Muscle of back (tissue), 11 donors: ENCODE results near the gene TIMM50. TPM values are rescaled to one million over a fixed set of nuclear protein-coding genes. Genes with fewer than 3 reads are reported as not detected.

Experiments used
- DNase-seq, 3 donors: peaks; one replicate each; pipeline versions ENCODE4 v3.0.0 to v3.0.0-alpha.2; 2013
- polyA plus RNA-seq, 10 donors: library from polyadenylated mRNA; unstranded; fragments of 120-200 nt; gene quantifications; one replicate each; pipeline ENCODE4 v1.2.1, GENCODE V29; 2013; ENCODE audit not compliant: insufficient read length in 10 of 10

TIMM50 gene
- polyA plus RNA-seq, 10 donors, result 43.8 to 53.9 (median 46.7) TPM

DNA sequence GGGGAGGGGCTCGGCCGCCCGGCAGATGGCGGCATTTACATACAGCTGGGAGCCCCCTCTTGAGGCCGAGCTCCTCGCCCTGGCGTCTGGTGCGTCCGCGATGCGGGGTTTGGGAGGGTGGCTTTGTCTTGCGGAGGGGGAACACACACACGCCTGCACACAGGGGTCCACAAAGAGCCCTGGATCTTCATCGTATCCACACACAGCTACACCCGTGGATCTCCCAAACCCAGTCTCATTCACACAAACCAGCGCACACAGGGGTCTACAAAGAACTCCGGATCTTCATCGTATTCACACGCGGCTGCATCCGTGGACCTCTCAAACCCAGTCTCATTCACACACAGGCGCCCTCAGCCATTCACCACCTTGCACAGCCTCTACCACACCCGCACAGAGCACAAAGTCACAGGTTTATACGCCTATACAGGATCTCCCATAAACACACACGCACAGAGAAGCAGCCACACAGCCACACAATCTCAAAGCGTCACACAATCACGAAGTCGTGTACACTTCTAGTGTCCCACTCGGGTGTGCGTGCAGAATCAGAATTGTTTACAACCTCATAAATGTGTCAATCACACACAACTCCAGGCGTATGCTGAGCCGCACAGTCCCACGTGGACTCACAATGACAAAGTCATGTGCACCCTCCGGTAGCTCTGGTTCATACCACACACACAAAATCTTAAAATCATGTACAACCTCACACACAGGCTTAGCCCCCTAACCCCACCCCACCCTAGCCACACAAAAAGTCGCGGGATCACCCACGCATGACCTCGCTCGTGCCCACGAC is 17.6 kb downstream of the TIMM50 start:
- peak in 2 of 3 donors; percentile 45 to 71 for DNase-seq

DNA sequence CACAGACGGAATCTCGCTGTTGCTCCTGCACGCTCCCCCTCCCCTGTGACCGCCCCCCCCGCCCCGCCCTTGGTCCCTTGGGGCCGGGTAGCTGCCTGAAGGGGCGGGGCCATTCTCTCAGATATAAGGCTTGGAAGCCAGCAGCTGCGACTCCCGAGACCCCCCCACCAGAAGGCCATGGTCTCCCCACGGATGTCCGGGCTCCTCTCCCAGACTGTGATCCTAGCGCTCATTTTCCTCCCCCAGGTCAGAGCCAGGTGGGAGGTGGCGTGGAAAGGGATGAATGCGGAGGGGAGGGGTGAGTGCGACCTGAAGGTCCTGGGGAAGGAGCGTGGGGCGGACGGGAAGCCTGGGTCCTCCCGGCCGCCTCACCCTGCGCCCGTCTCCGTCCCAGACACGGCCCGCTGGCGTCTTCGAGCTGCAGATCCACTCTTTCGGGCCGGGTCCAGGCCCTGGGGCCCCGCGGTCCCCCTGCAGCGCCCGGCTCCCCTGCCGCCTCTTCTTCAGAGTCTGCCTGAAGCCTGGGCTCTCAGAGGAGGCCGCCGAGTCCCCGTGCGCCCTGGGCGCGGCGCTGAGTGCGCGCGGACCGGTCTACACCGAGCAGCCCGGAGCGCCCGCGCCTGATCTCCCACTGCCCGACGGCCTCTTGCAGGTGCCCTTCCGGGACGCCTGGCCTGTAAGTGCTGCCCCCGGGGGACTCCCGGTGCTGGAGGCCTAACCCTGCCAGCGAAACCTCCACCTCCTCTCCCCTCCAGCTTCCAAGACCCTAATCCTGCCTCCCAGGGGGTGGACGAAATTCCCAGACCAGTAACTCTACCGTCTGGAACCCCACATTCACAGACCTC is 18.4 kb downstream of the TIMM50 start, which contains the start of gene DLL3:
DLL3 (plus strand) TSS at position 150 of the 845 bp plus-strand sequence; CDS start at position 178, 28 bp downstream.
- peak in 1 of 3 donors; percentile 27 for DNase-seq

DNA sequence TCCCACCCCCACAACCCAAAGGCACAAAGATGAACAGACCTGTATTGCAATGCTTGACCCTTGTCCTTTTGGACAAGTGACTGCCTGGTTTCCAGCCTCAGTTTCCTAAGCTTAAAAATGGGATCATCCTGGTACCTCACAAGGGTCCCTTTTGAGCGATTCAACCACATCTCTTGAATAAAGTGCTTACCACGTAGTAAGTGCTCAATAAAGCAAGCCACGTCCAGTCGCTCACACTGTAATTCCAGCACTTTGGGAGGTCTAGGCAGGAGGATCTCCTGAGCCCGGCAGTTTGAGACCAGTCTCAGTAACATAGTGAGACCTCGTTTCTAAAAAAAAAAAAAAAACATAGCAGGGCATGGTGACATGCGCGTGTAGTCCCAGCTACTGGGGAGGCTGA is 19.3 kb downstream of the TIMM50 start:
- no peak for DNase-seq

DNA sequence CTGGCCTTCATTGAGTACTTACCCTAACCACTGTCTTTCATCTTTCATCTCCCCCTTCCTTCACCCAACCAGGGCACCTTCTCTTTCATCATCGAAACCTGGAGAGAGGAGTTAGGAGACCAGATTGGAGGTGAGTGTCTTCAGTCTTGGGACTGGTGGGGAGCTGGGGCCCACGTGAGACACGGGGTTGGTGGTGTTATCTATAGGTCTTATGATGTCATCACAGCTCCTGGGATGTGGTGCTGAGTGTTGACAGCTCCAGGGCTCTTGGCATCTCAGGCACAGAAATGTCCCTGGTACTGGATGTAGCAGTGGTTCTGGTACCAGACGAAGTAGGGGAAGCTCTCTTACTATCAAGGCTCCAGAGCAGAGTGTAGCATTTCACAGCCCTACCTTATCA is 19.9 kb downstream of the TIMM50 start:
- no peak for DNase-seq

DNA sequence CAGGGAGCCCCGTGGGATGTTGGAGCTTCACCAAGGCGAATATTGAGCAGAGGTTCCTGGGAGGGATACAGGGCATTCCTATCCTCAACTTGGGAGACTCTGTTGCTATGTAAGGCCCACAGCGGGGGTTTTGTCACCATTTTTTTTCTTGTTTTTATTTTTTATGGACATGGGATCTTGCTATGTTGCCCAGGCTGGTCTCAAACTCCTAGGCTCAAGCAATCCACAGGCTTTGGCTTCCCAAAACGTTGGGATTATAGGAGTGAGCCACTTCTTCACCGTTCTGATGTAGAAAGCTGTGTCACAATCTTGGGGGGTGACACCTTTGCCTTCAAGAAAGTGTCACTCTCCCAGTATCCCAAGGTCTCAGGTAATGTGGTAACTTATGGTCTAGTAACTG is 20.7 kb downstream of the TIMM50 start:
- no peak for DNase-seq

DNA sequence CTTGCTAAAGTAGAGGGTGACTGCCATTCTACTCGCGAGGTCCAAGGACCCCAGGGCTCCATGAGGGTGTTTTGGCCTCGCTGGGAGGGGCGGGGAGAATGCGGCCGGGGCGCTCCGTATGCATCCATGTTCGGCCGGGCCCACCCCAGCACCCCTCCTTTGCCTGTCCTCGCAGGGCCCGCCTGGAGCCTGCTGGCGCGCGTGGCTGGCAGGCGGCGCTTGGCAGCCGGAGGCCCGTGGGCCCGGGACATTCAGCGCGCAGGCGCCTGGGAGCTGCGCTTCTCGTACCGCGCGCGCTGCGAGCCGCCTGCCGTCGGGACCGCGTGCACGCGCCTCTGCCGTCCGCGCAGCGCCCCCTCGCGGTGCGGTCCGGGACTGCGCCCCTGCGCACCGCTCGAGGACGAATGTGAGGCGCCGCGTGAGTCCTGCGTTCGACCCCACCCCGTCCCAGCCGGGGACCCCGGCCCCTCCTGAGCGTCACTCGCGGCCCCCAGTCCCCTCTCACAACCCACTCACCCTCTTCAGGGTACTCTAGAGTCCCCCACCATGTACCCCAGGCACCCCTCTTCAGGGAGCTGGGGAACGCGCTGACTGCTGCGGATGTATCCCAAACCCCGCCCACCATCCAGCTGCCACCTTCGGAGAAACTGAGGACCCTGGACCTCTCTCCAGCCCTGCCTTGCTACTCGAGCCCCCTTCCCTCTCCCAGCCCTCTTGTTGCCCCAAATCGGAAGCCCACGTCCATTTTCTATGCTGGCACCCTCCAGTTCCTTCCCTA is 22.2 kb downstream of the TIMM50 start:
- peak; percentile 48 to 86 (median 79) for DNase-seq

DNA sequence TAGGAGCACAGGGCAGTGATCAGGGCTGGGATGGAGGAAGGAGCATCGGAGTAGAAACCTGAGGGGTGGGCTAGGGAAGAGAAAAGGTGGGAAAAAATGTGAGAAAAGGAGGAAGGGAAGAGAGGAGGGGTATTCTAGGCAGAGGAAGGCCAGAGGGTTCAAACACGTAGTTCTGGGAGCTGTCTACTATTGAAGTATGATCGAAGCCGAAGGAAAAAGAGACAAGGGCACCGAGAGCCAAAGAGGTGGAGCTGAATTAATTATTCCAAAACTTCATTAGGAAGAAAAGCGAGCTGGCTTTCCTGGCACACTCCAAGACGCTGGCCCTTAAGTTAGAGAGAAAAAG is 25.9 kb downstream of the TIMM50 start:
- DNase-seq, result no peak

DNA sequence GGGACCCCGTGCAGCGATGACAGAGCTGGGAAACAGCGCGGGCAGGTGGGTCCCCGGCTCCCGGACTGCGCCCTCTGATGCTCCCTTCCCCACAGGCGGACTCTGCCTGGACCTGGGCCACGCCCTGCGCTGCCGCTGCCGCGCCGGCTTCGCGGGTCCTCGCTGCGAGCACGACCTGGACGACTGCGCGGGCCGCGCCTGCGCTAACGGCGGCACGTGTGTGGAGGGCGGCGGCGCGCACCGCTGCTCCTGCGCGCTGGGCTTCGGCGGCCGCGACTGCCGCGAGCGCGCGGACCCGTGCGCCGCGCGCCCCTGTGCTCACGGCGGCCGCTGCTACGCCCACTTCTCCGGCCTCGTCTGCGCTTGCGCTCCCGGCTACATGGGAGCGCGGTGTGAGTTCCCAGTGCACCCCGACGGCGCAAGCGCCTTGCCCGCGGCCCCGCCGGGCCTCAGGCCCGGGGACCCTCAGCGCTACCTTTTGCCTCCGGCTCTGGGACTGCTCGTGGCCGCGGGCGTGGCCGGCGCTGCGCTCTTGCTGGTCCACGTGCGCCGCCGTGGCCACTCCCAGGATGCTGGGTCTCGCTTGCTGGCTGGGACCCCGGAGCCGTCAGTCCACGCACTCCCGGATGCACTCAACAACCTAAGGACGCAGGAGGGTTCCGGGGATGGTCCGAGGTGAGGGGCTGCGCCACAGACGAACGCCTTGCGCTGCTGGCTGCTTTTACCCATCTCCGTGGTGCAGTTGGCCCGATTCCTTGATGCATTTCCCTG is 26.5 kb downstream of the TIMM50 start:
- DNase-seq, result peak; percentile 53 to 82 (median 70)

DNA sequence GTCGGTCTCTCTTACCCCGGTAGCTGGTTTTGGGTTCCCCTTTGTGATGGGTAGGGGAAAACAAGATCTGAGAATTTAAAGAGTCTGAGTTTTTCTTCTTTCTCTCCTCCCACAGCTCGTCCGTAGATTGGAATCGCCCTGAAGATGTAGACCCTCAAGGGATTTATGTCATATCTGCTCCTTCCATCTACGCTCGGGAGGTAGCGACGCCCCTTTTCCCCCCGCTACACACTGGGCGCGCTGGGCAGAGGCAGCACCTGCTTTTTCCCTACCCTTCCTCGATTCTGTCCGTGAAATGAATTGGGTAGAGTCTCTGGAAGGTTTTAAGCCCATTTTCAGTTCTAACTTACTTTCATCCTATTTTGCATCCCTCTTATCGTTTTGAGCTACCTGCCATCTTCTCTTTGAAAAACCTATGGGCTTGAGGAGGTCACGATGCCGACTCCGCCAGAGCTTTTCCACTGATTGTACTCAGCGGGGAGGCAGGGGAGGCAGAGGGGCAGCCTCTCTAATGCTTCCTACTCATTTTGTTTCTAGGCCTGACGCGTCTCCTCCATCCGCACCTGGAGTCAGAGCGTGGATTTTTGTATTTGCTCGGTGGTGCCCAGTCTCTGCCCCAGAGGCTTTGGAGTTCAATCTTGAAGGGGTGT is 27.2 kb downstream of the TIMM50 start:
- no peak for DNase-seq

DNA sequence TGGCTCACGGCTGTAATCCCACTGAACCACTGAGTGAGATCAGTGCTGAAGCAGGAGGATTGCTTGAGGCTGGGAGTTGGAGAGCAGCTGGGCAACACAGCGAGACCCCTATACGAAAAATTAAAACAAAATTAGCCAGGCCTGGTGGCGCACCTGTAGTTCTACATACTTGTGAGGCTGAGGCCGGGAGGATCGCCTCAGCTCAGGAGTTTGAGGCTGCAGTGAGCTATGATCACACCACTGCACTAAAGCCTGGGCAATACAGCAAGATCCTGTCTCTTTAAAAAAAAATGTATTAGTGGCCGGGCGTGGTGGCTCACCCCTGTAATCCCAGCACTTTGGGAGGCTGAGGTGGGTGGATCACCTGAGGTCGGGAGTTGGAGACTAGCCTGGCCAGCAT is 28.0 kb downstream of the TIMM50 start:
- no peak for DNase-seq

DNA sequence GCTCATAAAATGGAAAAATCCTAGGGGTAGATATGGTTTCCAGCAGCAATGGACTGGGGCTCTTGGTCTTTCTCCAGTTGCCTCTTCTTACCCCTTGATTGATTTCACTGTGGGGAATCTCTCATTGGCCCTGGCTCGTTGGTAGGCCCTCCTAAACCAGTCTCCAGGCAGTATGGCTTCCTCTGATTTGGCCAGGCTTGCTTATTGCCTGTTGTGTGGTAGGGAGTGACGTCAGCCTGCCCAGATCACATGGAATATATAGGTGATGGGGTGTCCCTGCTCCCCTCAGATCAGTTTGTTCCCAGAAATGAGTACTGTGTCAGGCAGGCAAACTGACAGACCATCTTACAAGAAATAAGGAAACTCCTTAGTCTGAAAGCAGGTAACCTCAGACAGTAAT is 28.6 kb downstream of the TIMM50 start:
- DNase-seq, result no peak

DNA sequence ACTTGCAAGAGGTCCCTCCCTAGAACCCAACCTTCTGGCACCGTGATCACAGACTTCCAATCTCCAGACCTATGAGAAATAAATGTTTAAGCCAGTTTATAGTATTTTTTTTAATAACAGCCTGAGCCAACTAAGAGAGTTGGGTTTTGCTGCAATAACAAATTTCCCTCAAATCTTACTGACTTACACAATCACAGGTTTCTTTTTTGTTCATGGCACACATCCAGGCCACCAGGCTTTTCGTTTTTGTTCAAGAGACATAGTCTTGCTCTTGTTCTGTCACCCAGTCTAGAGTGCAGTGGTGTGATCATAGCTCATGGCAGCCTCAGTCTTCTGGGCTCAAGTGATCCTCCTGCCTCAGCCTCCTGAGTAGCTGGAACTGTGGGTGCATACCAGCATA is 32.4 kb downstream of the TIMM50 start:
- no peak for DNase-seq

DNA sequence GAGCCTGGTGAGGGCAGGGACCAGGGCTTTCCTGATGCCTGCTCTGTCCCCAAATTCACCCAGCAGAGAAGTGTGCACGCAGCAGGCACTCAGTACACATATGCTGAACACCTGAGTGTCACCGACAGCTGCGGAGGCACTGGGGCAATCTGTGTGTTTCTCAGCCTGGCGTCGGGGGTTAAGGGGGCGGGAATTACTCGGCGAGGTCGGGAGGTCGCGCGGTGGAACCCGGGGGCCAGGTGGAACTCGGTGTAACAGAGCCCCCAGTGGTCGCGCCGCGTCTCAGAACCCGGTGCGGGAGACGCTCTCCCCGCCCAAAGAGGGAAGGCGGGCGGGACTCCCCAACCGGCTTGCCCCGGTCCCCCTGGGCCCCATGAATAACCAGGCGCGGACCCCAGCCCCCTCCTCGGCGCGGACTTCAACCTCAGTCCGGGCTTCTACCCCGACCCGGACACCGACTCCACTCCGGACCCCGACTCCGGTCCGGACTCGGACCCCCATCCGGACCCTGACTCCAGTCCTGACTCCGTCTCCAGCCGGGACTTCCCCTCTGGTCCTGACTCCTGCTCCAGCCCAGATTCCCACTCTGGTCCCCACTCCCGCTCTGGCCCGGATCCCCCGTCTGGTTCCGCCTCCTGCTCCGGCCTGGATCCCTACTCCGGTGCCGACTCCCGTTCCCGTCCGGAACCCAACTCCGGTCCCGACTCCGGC is 34.4 kb downstream of the TIMM50 start, which contains the start of gene SELENOV:
SELENOV (plus strand) TSS at position 300 of the 711 bp plus-strand sequence; CDS start at position 374, 74 bp downstream.
- DNase-seq, result peak in 1 of 3 donors; percentile 57

DNA sequence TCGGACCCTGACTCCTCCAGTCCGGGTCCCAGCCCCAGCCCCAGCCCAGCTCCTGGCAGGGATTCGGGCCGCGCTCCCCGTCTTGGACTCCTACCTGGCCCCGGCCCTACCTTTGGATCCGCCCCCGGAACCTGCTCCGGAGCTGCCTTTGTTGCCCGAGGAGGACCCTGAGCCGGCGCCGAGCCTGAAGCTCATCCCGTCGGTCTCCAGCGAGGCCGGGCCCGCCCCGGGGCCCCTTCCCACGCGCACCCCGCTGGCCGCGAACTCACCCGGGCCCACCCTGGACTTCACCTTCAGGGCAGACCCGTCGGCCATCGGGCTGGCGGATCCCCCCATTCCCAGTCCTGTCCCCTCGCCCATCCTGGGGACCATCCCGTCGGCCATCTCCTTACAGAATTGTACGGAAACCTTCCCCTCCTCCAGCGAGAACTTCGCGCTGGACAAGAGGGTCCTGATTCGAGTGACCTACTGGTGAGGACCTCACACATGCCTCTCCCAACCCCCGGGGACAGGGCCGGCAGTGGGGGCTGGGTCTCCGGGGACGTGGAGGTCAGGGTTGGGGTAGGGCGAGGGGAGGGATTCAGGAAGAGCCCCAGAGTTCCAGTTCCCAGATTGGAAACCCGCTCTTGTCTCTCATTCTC is 35.0 kb downstream of the TIMM50 start:
- DNase-seq, result peak in 1 of 3 donors; percentile 21

DNA sequence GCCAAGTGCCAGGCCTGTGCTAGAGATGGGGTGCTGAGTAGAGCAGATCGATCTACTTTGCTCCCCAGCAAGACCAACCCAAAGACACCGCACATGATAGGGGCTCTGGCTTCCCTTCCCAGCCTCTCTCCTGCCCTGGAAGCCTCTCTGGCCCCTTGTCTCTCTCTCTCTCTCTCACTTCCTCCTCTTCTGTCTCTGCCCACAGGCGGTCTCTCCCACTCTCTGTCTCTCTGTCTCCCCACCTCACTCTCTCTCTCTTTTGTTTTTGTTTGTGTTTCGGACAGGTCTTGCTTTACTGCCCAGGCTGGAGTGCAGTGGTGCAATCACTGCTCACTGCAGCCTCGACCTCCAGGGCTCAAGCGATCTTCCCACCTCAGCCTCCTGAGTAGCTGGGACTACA is 35.6 kb downstream of the TIMM50 start:
- no peak for DNase-seq

DNA sequence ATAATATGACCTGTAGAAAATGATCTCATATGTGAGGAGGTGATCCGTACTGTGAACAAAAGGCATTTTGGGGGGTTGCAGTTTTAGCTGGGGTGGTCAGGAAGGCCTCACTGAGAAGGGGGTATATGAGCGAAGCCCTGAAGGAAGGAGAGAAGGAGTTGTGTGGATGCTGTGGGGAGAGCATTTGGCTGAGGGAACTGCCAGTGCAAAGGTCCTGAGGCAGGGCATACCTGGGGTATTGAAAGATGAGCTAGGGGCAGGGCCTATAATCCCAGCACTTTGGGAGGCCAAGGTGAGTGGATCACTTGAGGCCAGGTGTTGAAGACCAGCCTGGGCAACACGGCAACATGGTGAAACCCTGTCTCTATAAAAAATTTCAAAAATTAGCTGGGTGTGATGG is 36.8 kb downstream of the TIMM50 start:
- DNase-seq, result no peak

DNA sequence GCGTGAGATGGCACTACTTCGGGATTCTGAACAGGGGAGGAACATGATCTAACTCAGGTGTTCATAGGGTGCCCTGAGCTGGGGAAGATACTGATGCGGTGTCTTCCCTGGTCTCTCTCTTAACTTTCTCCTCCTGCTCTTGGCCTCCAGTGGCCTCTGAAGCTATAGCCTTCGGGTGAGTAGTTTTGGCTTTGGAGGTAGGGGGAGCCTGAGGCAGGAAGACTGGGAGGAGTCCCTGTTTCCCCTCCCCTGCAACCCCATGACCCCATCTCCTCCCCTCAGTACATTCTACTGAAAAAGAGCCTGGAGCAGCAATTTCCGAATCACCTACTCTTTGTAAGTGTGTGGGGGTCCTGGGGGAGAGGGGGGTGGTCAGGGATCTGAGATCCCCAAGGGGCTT is 37.8 kb downstream of the TIMM50 start:
- DNase-seq, result no peak

DNA sequence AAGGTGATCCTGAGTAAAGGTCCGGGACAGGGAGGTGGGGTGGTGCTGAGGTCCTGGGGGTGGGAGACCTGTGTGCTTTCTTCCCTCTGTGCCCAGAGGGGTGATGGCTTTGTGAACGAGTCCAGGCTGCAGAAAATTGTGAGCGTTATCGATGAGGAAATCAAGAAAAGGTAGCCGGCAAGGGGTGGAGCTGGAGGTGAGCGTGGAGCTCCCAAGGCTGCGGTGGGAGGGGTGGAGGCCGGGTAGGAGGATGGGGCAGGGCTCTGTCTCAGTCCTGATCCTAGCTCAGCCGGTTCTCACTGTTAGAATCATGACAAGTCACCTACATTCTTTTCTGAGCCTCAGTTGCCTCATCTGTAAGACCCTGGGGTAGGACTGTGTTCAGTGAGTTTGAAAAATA is 38.3 kb downstream of the TIMM50 start:
- no peak for DNase-seq
